GM21737 (cell line): ENCODE data around the gene GNG11.

Experiments used
- ATAC-seq: cut with Tn5 transposase; IDR thresholded peaks from one replicate; pipeline ENCODE4 v1.9.1; 2021; ENCODE audit warnings: mild to moderate bottlenecking, moderate library complexity; ENCODE audit not compliant: unreplicated experiment

GNG11 gene

GRCh38 chr7:93921607-93922566 lies at the start of gene GNG11:
TSS of gene GNG11 (plus strand) at chr7:93921735. CDS start at chr7:93922138, 403 bp downstream.
- ATAC-seq = peak; percentile 94

- no peak for ATAC-seq
Observed at GRCh38 chr7:93873998-93874574, 47.4 kb upstream of the GNG11 start.

GRCh38 chr7:93877742-93878141 lies 43.8 kb upstream of the GNG11 start:
- ATAC-seq = no peak

GRCh38 chr7:93879356-93879755 lies 42.2 kb upstream of the GNG11 start:
- no peak for ATAC-seq

GRCh38 chr7:93882468-93882867 lies 39.1 kb upstream of the GNG11 start:
- no peak for ATAC-seq

- no peak for ATAC-seq
Observed at GRCh38 chr7:93883078-93883916, 38.2 kb upstream of the GNG11 start.

GRCh38 chr7:93883917-93884345 lies 37.6 kb upstream of the GNG11 start:
- no peak for ATAC-seq

GRCh38 chr7:93884541-93884940 lies 37.0 kb upstream of the GNG11 start:
- no peak for ATAC-seq

- no peak for ATAC-seq
Observed at GRCh38 chr7:93889261-93889660, 32.3 kb upstream of the GNG11 start.

GRCh38 chr7:93890041-93890463 lies 31.5 kb upstream of the GNG11 start:
- peak; percentile 69 for ATAC-seq

- peak; percentile 45 for ATAC-seq
Observed at GRCh38 chr7:93890464-93891068, 31.0 kb upstream of the GNG11 start, which contains the start of gene TFPI2. TSS of gene TFPI2 (minus strand) at chr7:93890753. CDS start at chr7:93890678, 75 bp downstream.

- ATAC-seq = no peak
Observed at GRCh38 chr7:93894426-93894825, 27.1 kb upstream of the GNG11 start.

- ATAC-seq = no peak
Observed at GRCh38 chr7:93894966-93895640, 26.4 kb upstream of the GNG11 start.

GRCh38 chr7:93895859-93896600 lies 25.5 kb upstream of the GNG11 start:
- no peak for ATAC-seq

GRCh38 chr7:93897680-93898079 lies 23.9 kb upstream of the GNG11 start:
- ATAC-seq = no peak

- no peak for ATAC-seq
Observed at GRCh38 chr7:93902777-93903423, 18.6 kb upstream of the GNG11 start.

GRCh38 chr7:93906267-93906666 lies 15.3 kb upstream of the GNG11 start, which contains the start of gene GNGT1:
TSS of gene GNGT1 (plus strand) at chr7:93906567. CDS start at chr7:93906747, 180 bp downstream.
- no peak for ATAC-seq

- ATAC-seq = no peak
Observed at GRCh38 chr7:93910076-93910994, 11.2 kb upstream of the GNG11 start.
